SIG-M5 treated with dmso at 0.1 percent for 504 hours (cell line): ENCODE results near the gene SLC35C1.
"Not testable (repeated sequence)": the region's sequence is repeated elsewhere in the genome, so short reads cannot be mapped to it uniquely, and the experiment has no call there.

Experiments
- DNase-seq: peaks from one replicate; lab custom pipeline; 2025; ENCODE audit not compliant: unreplicated experiment; lab: John Stamatoyannopoulos, UW

The SLC35C1 gene

DNA sequence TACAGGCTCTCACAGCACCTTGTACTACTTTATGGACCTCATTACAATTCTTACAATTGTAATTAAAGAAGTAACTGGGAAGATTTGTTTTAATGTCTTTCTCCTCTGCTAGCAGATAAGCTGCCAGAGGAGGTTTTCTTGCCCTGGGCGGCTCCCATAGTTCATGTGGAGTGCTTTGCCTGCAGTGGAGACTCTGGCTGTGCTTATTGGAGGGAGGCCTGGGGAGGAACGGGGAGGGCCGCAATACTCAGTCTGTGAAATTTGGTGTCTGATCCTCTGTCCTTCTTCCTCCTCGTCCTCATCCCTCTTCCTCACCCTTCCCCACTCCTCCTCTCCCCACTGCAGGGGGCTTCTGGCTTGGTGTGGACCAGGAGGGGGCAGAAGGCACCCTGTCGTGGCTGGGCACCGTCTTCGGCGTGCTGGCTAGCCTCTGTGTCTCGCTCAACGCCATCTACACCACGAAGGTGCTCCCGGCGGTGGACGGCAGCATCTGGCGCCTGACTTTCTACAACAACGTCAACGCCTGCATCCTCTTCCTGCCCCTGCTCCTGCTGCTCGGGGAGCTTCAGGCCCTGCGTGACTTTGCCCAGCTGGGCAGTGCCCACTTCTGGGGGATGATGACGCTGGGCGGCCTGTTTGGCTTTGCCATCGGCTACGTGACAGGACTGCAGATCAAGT lies 5.6 kb downstream of the SLC35C1 start:
- no peak for DNase-seq

GRCh38 chr11:45811109-45811435 lies 6.1 kb downstream of the SLC35C1 start:
- DNase-seq: no peak

GRCh38 chr11:45811571-45812290 lies 6.8 kb downstream of the SLC35C1 start:
- DNase-seq: no peak

GRCh38 chr11:45812581-45813548 lies 7.9 kb downstream of the SLC35C1 start:
- DNase-seq: no peak

DNA sequence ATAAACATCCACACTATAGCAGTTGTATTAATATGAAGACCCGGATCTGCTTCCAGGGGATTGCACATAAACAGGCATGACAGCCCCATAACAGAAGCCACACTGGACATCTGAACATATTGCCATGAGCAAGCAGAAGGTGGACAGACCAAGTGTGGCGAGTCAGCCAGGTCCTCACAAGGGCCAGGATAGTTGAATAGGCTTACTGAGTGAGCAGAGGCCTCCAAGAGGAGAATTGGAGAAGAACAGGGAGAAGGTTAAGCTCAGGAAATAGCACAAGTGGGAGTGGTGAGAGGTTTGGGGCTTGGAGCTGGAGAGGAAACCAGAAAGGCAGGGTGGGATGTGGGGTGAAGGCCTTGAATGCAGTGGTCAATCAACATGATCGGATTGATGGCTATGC lies 10.8 kb downstream of the SLC35C1 start:
- DNase-seq: peak; percentile 29

GRCh38 chr11:45816614-45817013 lies 11.7 kb downstream of the SLC35C1 start:
- DNase-seq: no peak

DNA sequence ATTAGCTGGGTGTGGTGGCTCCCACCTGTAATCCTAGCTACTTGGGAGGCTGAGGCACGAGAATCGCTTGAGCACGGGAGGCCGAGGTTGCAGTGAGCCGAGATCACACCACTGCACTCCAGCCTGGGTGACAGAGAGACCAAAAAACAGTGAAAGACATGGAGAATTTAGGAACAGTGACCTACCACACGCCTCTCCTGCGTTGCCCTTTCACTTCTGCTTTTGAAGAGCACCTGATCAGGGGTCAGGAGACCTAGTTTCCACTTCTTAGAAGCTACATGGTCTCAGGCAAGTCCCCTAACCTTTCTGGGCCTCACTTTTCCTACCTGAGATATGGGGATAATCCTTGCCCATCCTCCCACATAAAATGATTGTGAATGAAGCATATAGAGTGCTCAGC lies 12.2 kb downstream of the SLC35C1 start:
- no peak for DNase-seq

DNA sequence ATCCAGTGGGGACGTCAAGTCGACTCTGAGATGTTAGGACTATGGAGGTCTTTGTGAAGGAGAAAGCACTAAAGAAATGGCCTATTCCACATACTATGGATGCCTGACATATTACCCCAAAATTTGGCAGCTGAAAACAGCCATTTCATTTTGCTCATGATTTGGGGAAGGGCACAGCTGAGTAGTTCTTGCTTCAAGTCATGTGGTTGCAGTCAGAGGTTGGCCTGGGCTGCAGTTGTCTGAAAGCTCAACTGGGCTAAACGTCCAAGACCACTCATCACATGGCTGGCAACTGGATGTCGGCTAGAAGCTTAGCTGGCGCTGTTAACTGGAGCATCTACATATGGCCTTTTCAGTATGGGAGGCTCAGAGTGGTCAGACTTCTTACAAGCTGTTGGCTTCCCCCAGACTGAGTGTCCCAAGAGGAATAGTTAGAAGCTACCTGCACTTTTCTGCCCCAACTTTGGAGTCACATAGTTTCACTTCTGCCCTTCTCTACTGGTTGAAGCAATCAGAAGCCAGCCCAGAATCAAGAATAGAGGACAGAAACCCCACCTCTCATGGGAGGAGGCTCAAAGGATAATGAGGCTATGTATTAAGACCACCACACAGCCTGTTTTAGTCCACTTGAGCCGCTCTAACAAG lies 14.1 kb downstream of the SLC35C1 start:
- DNase-seq: no peak

DNA sequence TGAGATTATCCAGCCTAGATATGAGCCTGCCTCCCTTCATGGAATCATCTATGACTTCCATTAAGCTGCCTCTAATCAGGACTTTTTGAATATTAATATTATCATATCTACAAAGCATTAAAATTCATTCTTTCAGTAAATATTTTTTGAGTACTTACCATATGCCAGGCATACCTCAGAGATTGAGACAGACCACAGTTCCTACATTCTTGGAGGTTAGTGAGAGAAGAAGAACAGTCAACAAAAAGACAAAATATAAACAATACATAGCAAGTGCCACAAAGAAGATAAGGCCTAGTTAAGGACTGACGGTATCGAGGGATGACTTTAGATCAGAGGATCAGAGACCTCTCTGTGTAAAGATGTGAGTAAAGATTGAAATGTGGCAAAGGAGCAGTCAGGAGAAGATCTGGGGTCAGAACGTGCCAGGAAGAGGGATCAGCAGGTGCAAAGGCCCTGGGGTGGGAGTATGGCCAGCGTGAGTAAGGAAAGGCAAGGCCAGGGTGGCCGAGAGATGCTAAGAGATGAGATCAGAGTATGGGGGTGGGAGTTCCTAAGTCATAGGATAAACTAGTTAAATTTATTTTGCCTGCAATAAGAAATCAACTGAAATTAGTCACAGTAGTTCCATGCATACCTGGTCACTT lies 15.4 kb downstream of the SLC35C1 start:
- DNase-seq: no peak

GRCh38 chr11:45826492-45826891 lies 21.5 kb downstream of the SLC35C1 start:
- DNase-seq: not testable (repeated sequence)

DNA sequence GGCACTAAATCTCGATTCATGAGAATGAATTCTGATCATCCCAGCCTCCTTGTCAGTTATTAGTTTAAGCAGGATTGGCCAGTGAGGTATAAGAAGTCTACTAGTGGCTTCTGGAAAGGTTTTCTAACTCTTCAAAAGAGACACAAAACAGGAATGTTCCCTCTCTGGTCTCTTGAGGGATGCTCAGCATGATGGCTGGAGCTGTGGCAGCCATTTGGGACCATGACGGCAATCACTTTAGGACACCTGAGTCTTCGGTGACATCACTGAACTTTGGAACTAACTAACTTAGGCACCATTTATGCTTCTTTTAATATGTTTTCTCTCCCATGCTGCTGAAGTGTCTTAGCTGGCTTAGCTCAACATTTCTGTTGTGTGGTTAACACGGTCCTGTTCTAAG lies 22.2 kb downstream of the SLC35C1 start:
- DNase-seq: no peak

GRCh38 chr11:45828996-45829395 lies 24.0 kb downstream of the SLC35C1 start:
- no peak for DNase-seq

GRCh38 chr11:45830596-45830995 lies 25.6 kb downstream of the SLC35C1 start:
- DNase-seq: no peak

DNA sequence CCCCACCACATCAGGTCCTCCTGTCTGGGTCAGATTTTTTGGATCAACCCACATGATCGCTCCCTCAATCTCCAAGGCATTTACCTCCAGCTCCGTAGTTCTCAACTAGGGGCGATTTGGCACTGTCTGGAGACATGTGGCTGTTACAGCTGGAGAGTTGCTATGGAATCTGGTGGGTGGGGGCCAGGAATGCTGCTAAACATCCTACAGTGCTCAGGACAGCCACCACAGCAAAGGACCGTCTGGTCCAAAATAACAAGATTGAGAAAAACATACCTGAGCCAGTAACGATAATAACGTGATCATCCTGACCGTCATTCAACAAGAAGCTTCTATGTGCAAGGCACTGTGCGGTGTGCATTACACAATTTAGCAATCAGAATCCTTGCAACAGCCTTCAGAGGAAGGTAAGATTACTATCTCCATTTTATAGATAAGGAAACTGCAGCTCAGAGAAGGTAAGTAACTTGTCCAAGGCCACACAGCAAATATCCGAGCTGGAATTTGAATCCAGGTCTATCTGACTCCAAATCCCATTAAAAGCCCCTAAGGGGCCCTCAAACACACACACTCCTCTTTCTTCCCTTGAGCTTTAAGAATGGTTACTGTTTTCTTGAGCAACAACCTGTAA lies 28.0 kb downstream of the SLC35C1 start:
- DNase-seq: no peak

DNA sequence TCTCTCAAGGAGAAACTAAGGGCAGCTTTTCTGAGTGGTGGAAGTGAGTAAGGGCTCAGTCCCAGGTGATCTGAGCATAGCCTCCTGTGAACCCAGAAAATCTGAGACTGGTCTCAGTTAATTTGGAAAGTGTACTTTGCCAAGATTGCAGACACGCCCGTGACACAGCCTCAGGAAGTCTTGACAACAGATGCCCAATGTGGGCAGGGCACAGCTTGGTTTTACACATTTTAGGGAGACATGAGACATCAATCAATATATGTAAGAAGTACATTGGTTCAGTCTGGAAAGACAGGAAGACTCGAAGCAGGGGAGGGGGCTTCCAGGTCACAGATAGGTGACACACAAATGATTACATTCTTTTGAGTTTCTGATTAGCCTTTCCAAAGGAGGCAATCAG lies 28.8 kb downstream of the SLC35C1 start:
- DNase-seq: no peak

DNA sequence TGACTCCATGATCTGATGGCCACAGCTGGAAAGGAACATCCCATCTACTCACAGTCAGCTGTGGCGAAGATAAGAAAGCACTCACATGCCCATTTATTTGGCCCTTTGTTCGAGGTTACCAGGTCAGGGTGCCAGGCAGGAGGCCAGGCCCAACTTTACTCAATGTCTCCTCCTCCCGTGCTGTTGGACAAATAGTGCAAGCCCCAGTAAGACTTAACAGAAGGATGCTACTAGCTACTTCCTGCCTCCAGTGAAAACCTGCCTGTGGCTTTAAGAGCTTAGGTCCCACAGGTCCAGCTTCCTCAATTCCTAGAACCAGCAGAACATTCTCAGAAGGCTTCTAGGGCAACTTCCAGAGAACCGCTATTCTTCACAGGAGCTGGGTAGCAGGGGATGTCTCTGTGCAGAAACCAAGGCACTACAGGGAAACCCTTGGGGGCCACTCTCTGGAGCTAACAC lies 29.4 kb downstream of the SLC35C1 start:
- DNase-seq: no peak

DNA sequence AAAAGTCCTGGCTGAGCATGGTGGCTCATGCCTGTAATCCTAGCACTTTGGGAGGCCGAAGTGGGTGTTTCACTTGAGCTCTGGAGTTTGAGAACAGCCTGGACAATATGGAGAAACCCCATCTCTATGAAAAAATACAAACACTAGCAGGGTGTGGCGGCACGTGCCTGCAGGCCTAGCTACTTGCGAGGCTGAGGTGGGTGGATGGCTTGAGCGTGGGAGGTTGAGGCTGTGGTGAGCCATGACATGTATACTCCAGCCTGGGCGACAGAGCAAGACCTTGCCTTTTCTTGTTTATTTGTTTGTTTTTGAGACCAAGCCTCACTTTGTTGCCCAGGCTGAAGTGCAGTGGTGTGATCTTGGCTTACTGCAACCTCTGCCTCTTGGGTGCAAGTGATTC lies 34.3 kb downstream of the SLC35C1 start:
- DNase-seq: no peak

GRCh38 chr11:45840251-45840650 lies 35.3 kb downstream of the SLC35C1 start:
- DNase-seq: not testable (repeated sequence)

DNA sequence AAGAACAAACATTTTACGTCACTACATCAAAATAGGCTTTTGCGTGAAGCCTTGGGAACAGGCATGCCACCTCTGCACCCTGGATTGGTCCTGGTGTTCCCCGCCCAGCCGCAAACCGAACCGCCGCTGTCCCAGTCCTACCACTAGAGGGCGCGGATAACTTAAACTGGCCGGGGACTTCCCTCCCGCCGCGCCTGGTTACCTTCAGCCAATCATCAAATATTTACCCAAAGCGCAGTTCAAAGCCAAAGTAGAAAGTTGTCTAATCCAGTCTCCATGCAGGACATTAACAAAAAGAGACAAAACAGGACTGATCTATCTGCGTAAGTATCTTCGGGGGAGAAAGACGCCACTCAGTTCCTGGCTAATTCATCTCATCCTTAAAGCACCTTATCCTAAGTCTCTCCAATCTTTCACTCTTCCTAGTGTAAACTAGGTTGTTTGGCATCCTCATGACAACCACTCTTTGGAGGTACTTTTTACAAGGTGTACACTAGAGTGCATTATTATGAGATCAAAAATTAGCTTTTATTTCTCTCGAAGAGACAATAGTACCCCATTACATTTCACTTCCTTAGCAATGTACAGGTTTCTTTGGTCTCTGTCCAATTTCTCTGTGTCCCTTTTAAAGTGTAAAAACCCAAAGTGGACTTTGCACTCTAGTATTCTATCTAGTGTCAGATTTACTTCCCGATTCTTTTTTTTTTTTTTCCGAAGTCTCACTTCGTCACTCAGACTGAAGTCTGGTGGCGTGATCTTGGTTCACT lies 38.4 kb downstream of the SLC35C1 start:
- DNase-seq: peak; percentile 88
